Esophagus muscularis mucosa (tissue), 4 donors: ENCODE data around the gene PLOD3. TPM values are rescaled to one million over a fixed set of nuclear protein-coding genes. Genes with fewer than 3 reads are reported as not detected.
"Not testable (repeated sequence)": the region's sequence is repeated elsewhere in the genome, so short reads cannot be mapped to it uniquely, and the experiment has no call there.

Source experiments
- DNase-seq: peaks from one replicate; pipeline ENCODE4 v3.0.0-alpha.2; 2017; ENCODE audit errors: extremely low spot score
- H3K27ac ChIP-seq, 4 donors: fragments of 200-600 bp; sonication (generic); replicated peaks in 1 of 4; 1 replicate in 3 of 4; 2 replicates in 1 of 4; pipeline ENCODE4 v1.5.1; 2016 to 2019; ENCODE audit warnings: mild to moderate bottlenecking in 1 of 4
- H3K27me3 ChIP-seq, 4 donors: fragments of 200-600 bp; sonication (generic); one replicate each; pipeline versions ENCODE4 v1.5.1 to v1.6.0; 2016 to 2019
- H3K36me3 ChIP-seq, 4 donors: fragments of 200-600 bp; sonication (generic); one replicate each; pipeline ENCODE4 v1.5.1; 2016 to 2019
- H3K4me1 ChIP-seq, 4 donors: fragments of 200-600 bp; sonication (generic); one replicate each; pipeline ENCODE4 v1.5.1; 2016 to 2019
- H3K4me3 ChIP-seq, 4 donors: fragments of 200-600 bp; sonication (generic); 1 replicate in 2 of 4; 2 replicates in 2 of 4; pipeline ENCODE4 v1.5.1; 2016 to 2019; ENCODE audit warnings: mild to moderate bottlenecking in 4 of 4, moderate library complexity in 1 of 4
- H3K9me3 ChIP-seq, 4 donors: fragments of 200-600 bp; sonication (generic); 1 replicate in 3 of 4; 2 replicates in 1 of 4; pipeline ENCODE4 v1.5.1; 2016 to 2019
- CTCF ChIP-seq, 3 experiments: fragments of 200-600 bp in 2 of 3; fragments of 450-650 bp in 1 of 3; sonication (generic) in 2 of 3; IDR thresholded peaks; one replicate each; pipeline ENCODE4 v1.5.1; 2017 to 2019; ENCODE audit warnings: antibody characterized with exemption in 3 of 3, mild to moderate bottlenecking in 2 of 3, moderate library complexity in 1 of 3
- EP300 ChIP-seq: sonication (generic); formaldehyde crosslinking; IDR thresholded peaks from one replicate; pipeline ENCODE4 v1.6.1; 2017; ENCODE audit warnings: antibody characterized with exemption
- POLR2A ChIP-seq: fragments of 450-650 bp; IDR thresholded peaks from one replicate; pipeline ENCODE4 v1.6.1; 2017; ENCODE audit warnings: antibody characterized with exemption, moderate library complexity, mild to moderate bottlenecking, low read depth
- POLR2AphosphoS5 ChIP-seq, 2 donors: sonication (generic); formaldehyde crosslinking; IDR thresholded peaks; one replicate each; pipeline ENCODE4 v1.6.1; 2017; ENCODE audit warnings: antibody characterized with exemption in 2 of 2
- WGBS: methylation state at CpG from one replicate; pipeline ENCODE4 v1.1.5; 2018; 5-methylcytosine and 5-hydroxymethylcytosine counted together
- intact Hi-C: fragments of 100-400 bp; cut with DNase I; formaldehyde crosslinking; loops from one replicate; pipeline ENCODE4 v1.15.1; 2023
- total RNA-seq, 4 donors: library from RNA; depleted of rRNA; stranded (reverse); fragments of >200 nt; gene quantifications; one replicate each; pipeline versions ENCODE4 v1.1.0 to v1.2.1, GENCODE V29; 2016

The PLOD3 gene
- total RNA-seq, 4 donors from 2014 or later: 30.3 to 60.2 (median 50.1) TPM

GRCh38 chr7:101201695-101202602, 15.4 kb downstream of the PLOD3 start:
- intact Hi-C loops: no loop called here
- no peak overlapping the region for H3K27ac ChIP-seq

GRCh38 chr7:101200862-101201599, 16.4 kb downstream of the PLOD3 start, which contains the start of gene MOGAT3:
Gene MOGAT3, minus strand, starts transcription at chr7:101201036. Its CDS starts 182 bp downstream, at chr7:101200854.
- DNase-seq: no peak

More at GRCh38 chr7:101201695-101202602, 15.4 kb downstream of the PLOD3 start:
- Histone ChIP-seq H3K27me3 (peaks cover 6 to 72% (median 30%) of the 10 kb centered on the region in 4 donors), H3K4me3 (peak overlapping the region; percentile 11 to 37 (median 25)), H3K9me3 (no peaks in the 10 kb centered on the region), H3K4me1 (peaks cover 8 to 12% (median 11%) of the 10 kb centered on the region in 4 donors), H3K36me3 (peaks cover 9 to 13% (median 11%) of the 10 kb centered on the region in 4 donors)
- no peak for TF ChIP-seq POLR2A
- no peak for TF ChIP-seq POLR2AphosphoS5 (IDR thresholded peaks at IDR 0.05)
- TF ChIP-seq EP300: no peak
- TF ChIP-seq CTCF (IDR thresholded peaks at IDR 0.05): no peak
- no peak for DNase-seq
- 23% methylated on average over 24 of the region's 75 CpGs for WGBS

GRCh38 chr7:101200504-101200861, 16.9 kb downstream of the PLOD3 start:
- no peaks in the 10 kb centered on the region for H3K36me3 ChIP-seq
- DNase-seq: no peak
- H3K9me3 ChIP-seq: no peaks in the 10 kb centered on the region
- 93% methylated on average over 2 of the region's 2 CpGs for WGBS
- no peak overlapping the region for H3K27ac ChIP-seq
- TF ChIP-seq POLR2AphosphoS5 (IDR thresholded peaks at IDR 0.05) (no peak), CTCF (IDR thresholded peaks at IDR 0.05) (no peak), POLR2A (no peak), EP300 (no peak)
- H3K4me1 ChIP-seq: peaks cover 8 to 12% (median 11%) of the 10 kb centered on the region in 4 donors
- H3K27me3 ChIP-seq: peaks cover 6 to 86% (median 32%) of the 10 kb centered on the region in 4 donors
- H3K4me3 ChIP-seq: no peak overlapping the region
- intact Hi-C loops: no loop called here

More at GRCh38 chr7:101200862-101201599, 16.4 kb downstream of the PLOD3 start, which contains the start of gene MOGAT3:
- H3K4me1 ChIP-seq: peaks cover 8 to 12% (median 11%) of the 10 kb centered on the region in 4 donors
- H3K36me3 ChIP-seq: peaks cover 2 to 4% (median 3%) of the 10 kb centered on the region in 4 donors
- H3K27me3 ChIP-seq: peaks cover 6 to 81% (median 32%) of the 10 kb centered on the region in 4 donors
- peak within 1 kb of the TSS; percentile 11 to 37 (median 25) for H3K4me3 ChIP-seq
- H3K27ac ChIP-seq: no peak within 1 kb of the TSS
- TF ChIP-seq POLR2AphosphoS5 (IDR thresholded peaks at IDR 0.05) (no peak), EP300 (no peak), POLR2A (no peak), CTCF (IDR thresholded peaks at IDR 0.05) (no peak)
- intact Hi-C loops: no loop called here
- H3K9me3 ChIP-seq: no peaks in the 10 kb centered on the region
- 41% methylated on average over 19 of the region's 21 CpGs for WGBS

- Histone ChIP-seq H3K27me3 (peaks cover 6 to 94% (median 32%) of the 10 kb centered on the region in 4 donors), H3K4me1 (peaks cover 8 to 12% (median 11%) of the 10 kb centered on the region in 4 donors)
- DNase-seq, H3K36me3 ChIP-seq, H3K27ac ChIP-seq, H3K4me3 ChIP-seq, H3K9me3 ChIP-seq: not testable (repeated sequence)
- 95% methylated on average over 10 of the region's 10 CpGs for WGBS
- intact Hi-C loops: loop anchor here (10.0 kb wide), 1 partner anchor 55 kb away; no protein-coding TSS in a partner anchor
Measured at GRCh38 chr7:101199522-101199921, 17.9 kb downstream of the PLOD3 start.

GRCh38 chr7:101198476-101198875, 18.9 kb downstream of the PLOD3 start:
- intact Hi-C loops: loop anchor here (10.0 kb wide), 1 partner anchor 54 kb away; no protein-coding TSS in a partner anchor
- Histone ChIP-seq H3K36me3 (no peaks in the 10 kb centered on the region), H3K27me3 (peaks cover 6 to 94% (median 32%) of the 10 kb centered on the region in 4 donors), H3K4me3 (no peak overlapping the region), H3K27ac (no peak overlapping the region), H3K9me3 (no peaks in the 10 kb centered on the region), H3K4me1 (peaks cover 8 to 12% (median 11%) of the 10 kb centered on the region in 4 donors)
- no peak for TF ChIP-seq EP300
- no peak for TF ChIP-seq POLR2AphosphoS5 (IDR thresholded peaks at IDR 0.05)
- TF ChIP-seq POLR2A: no peak
- no peak for TF ChIP-seq CTCF (IDR thresholded peaks at IDR 0.05)
- 71% methylated on average over 14 of the region's 14 CpGs for WGBS
- no peak for DNase-seq
